ENCODE results near the gene MAD2L1BP. TPM values are rescaled to one million over a fixed set of nuclear protein-coding genes. Genes with fewer than 3 reads are reported as not detected.

Gene MAD2L1BP
- total and polyA plus RNA-seq, 2 of the 4 experiments (the other 2 are of a cell fraction) = 28.1 to 50.2 TPM

GRCh38 chr6:43676962-43677606 is 41.4 kb downstream of the MAD2L1BP start:
- Histone ChIP-seq H3K27me3 (ENCODE audit: control insufficient read depth, insufficient read depth, low read length) (no peaks in the 10 kb centered on the region), H3K9ac (ENCODE audit: low read depth, low read length) (no peak overlapping the region), H3K27ac (ENCODE audit: insufficient read depth, low read length) (no peak overlapping the region), H3K18ac (ENCODE audit: low read depth, low read length) (no peak overlapping the region), H3K4ac (ENCODE audit: low read depth, low read length) (no peak overlapping the region), H4K20me1 (ENCODE audit: insufficient read depth, low read length) (peaks cover 7% of the 10 kb centered on the region), H3K79me1 (ENCODE audit: low read depth in 1 of 2, low read length in 2 of 2) (peaks cover 30 to 31% of the 10 kb centered on the region in 2 experiments), H2AK9ac (replicated peaks; ENCODE audit: low read depth, low read length, poor library complexity) (no peak overlapping the region), H2BK15ac (ENCODE audit: low read depth, low read length) (no peak overlapping the region), H3K4me2 (ENCODE audit: low read depth, low read length) (no peak overlapping the region), H3K4me3 (ENCODE audit: insufficient read depth, low read depth, low read length) (no peak overlapping the region), H4K91ac (ENCODE audit: insufficient read depth, low read depth, low read length) (no peak overlapping the region), H2BK120ac (ENCODE audit: low read depth, low read length) (no peak overlapping the region), H3K14ac (replicated peaks; ENCODE audit: low read depth, low read length) (no peak overlapping the region), H2AFZ (replicated peaks; ENCODE audit: low read length, poor library complexity) (no peak overlapping the region), H3K23ac (ENCODE audit: low read depth, low read length) (no peak overlapping the region), H2BK5ac (ENCODE audit: low read depth, low read length, poor library complexity, severe bottlenecking) (no peak overlapping the region), H3K9me3 (ENCODE audit: control insufficient read depth, insufficient read depth, low read length) (no peaks in the 10 kb centered on the region), H3K9me1 (ENCODE audit: insufficient read depth, low read length) (no peaks in the 10 kb centered on the region), H4K8ac (ENCODE audit: low read depth in 2 of 2, low read length in 2 of 2) (no peak overlapping the region), H2AK5ac (ENCODE audit: low read depth, low read length) (no peak overlapping the region), H3K56ac (ENCODE audit: extremely low read depth, insufficient read depth, low read length) (no peak overlapping the region), H3K4me1 (ENCODE audit: control insufficient read depth, insufficient read depth, low read length) (no peaks in the 10 kb centered on the region; the same call in 1 of the 2 replicates), H2BK20ac (ENCODE audit: low read depth, low read length) (no peak overlapping the region), H3K36me3 (ENCODE audit: control insufficient read depth, insufficient read depth, low read length) (peaks cover 67% of the 10 kb centered on the region), H4K5ac (ENCODE audit: low read depth, low read length) (no peak overlapping the region)
- intact Hi-C loops (cut with micrococcal nuclease) = no loop called here
- in situ Hi-C loops (cut with MboI; ENCODE audit: low sequenced_read_pairs) = no loop called here
- no peak for ATAC-seq (ENCODE audit: low read depth)
- TF ChIP-seq MAZ (IDR thresholded peaks at IDR 0.05; ENCODE audit: borderline replicate concordance, low read depth, low read length) (no peak), POLR2A (IDR thresholded peaks at IDR 0.05; ENCODE audit: low read depth, low read length) (no peak), RAD21 (IDR thresholded peaks at IDR 0.05; ENCODE audit: low read length) (no peak), SMC3 (IDR thresholded peaks at IDR 0.05; ENCODE audit: low read depth, low read length) (no peak), MAFK (IDR thresholded peaks at IDR 0.05; ENCODE audit: low read depth, low read length) (no peak), RCOR1 (IDR thresholded peaks at IDR 0.05; ENCODE audit: insufficient replicate concordance, low read length) (no peak), USF2 (IDR thresholded peaks at IDR 0.05; ENCODE audit: low read depth, low read length) (no peak), CHD1 (IDR thresholded peaks at IDR 0.05; ENCODE audit: low read depth, low read length) (no peak), BHLHE40 (IDR thresholded peaks at IDR 0.05; ENCODE audit: low read depth, low read length) (no peak)
- TF ChIP-seq, protein P1, sequence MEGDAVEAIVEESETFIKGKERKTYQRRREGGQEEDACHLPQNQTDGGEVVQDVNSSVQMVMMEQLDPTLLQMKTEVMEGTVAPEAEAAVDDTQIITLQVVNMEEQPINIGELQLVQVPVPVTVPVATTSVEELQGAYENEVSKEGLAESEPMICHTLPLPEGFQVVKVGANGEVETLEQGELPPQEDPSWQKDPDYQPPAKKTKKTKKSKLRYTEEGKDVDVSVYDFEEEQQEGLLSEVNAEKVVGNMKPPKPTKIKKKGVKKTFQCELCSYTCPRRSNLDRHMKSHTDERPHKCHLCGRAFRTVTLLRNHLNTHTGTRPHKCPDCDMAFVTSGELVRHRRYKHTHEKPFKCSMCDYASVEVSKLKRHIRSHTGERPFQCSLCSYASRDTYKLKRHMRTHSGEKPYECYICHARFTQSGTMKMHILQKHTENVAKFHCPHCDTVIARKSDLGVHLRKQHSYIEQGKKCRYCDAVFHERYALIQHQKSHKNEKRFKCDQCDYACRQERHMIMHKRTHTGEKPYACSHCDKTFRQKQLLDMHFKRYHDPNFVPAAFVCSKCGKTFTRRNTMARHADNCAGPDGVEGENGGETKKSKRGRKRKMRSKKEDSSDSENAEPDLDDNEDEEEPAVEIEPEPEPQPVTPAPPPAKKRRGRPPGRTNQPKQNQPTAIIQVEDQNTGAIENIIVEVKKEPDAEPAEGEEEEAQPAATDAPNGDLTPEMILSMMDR (conservative IDR thresholded peaks at IDR 0.05; ENCODE audit: low read depth, low read length) = no peak
- ChIA-PET CTCF (no interaction called here), POLR2A (ENCODE audit: unreplicated experiment) (no interaction called here)
- no TSS peak for BruUV-seq (replicated peaks)
- dilution Hi-C loops (cut with HindIII; ENCODE audit: low sequenced_read_pairs, unreplicated experiment) = no loop called here
- WGBS, 2 experiments (ENCODE audit: extremely low coverage in 2 of 2, insufficient read length in 1 of 2) = no CpG with 5 or more reads among the region's 7 CpGs
- no peak for DNase-seq

Data from IMR-90 (cell line).